SH-SY5Y (cell line): Measurements from ENCODE around the gene NEXN.

Source experiments
- GATA2 ChIP-seq: IDR thresholded peaks from 2 replicates; pipeline ENCODE4 v1.6.1; 2011; ENCODE audit warnings: mild to moderate bottlenecking, low read depth, low read length
- GATA3 ChIP-seq: IDR thresholded peaks from 2 replicates; pipeline ENCODE4 v1.6.1; 2011; ENCODE audit warnings: low read depth, mild to moderate bottlenecking, low read length, moderate library complexity

GRCh38 chr1:77857552-77857951 is 30.9 kb upstream of the NEXN start:
- TF ChIP-seq GATA2, result no peak
- no peak for TF ChIP-seq GATA3
